H1 (cell line): ENCODE results near the gene OSBPL2. TPM values are rescaled to one million over a fixed set of nuclear protein-coding genes. Genes with fewer than 3 reads are reported as not detected.

Experiments used
- CTCF ChIA-PET: fragments of 300-600 bp; sonication (Branson Sonifier 250); formaldehyde crosslinking; loops from one replicate; lab custom pipeline; 2021; ENCODE audit not compliant: partially characterized antibody; lab: Charles Lee
- POLR2A ChIA-PET: fragments of 300-600 bp; sonication (Branson Sonifier 250); formaldehyde crosslinking; loops from one replicate; lab custom pipeline; 2021; ENCODE audit warnings: inconsistent platforms; ENCODE audit not compliant: partially characterized antibody; lab: Charles Lee
- DNase-seq, 2 experiments: peaks; one replicate each; pipeline versions ENCODE4 v3.0.0 to v3.0.0-alpha.2; 2010 to 2022; ENCODE audit warnings: low spot score in 2 of 2, low read depth in 1 of 2, mixed read lengths in 1 of 2
- FAIRE-seq: peaks from 2 replicates; lab custom pipeline; 2011; peaks lifted over from hg19 to GRCh38; lab: Jason Lieb, UNC
- H2AFZ ChIP-seq: 2 replicates; pipeline ENCODE4 v1.8.1; 2012; ENCODE audit warnings: low read length, inconsistent platforms
- H2AK5ac ChIP-seq: 2 replicates; pipeline ENCODE4 v1.6.1; 2013; ENCODE audit warnings: low read depth, low read length
- H2BK120ac ChIP-seq: replicated peaks from 2 replicates; pipeline ENCODE3; 2013; ENCODE audit warnings: low read depth, low read length, inconsistent platforms
- H2BK12ac ChIP-seq: 2 replicates; pipeline ENCODE4 v1.6.1; 2013; ENCODE audit warnings: low read depth, low read length
- H2BK15ac ChIP-seq: 2 replicates; pipeline ENCODE4 v1.6.1; 2013; ENCODE audit warnings: low read length
- H2BK20ac ChIP-seq: 2 replicates; pipeline ENCODE4 v1.6.1; 2013; ENCODE audit warnings: low read length
- H2BK5ac ChIP-seq: 2 replicates; pipeline ENCODE4 v1.6.1; 2013; ENCODE audit warnings: low read depth, low read length
- H3K14ac ChIP-seq: 2 replicates; pipeline ENCODE4 v1.6.1; 2013; ENCODE audit warnings: inconsistent platforms; ENCODE audit not compliant: insufficient read length
- H3K18ac ChIP-seq: 2 replicates; pipeline ENCODE4 v1.6.1; 2013; ENCODE audit warnings: low read length; ENCODE audit errors: extremely low read depth
- H3K23ac ChIP-seq: 2 replicates; pipeline ENCODE4 v1.6.1; 2013; ENCODE audit warnings: inconsistent platforms; ENCODE audit not compliant: insufficient read length
- H3K23me2 ChIP-seq: 2 replicates; pipeline ENCODE4 v1.6.1; 2013; ENCODE audit warnings: low read depth, low read length
- H3K27ac ChIP-seq: 2 replicates; pipeline ENCODE4 v1.6.1; 2011; ENCODE audit warnings: low read depth, low read length, inconsistent platforms
- H3K27me3 ChIP-seq, 4 experiments: replicated peaks in 1 of 4; 1 replicate in 1 of 4; 2 replicates in 3 of 4; pipeline versions ENCODE4 v1.6.1 to v1.8.1; 2011 to 2013; ENCODE audit warnings: low read length in 3 of 4, mild to moderate bottlenecking in 3 of 4, inconsistent platforms in 2 of 4, mixed read lengths in 2 of 4, moderate library complexity in 1 of 4; ENCODE audit not compliant: control insufficient read depth in 3 of 4, insufficient read depth in 3 of 4; ENCODE audit errors: extremely low read depth in 1 of 4
- H3K36me3 ChIP-seq, 4 experiments: 2 replicates each; pipeline versions ENCODE4 v1.6.1 to v1.8.1; 2011 to 2013; ENCODE audit warnings: mild to moderate bottlenecking in 4 of 4, low read length in 3 of 4, moderate library complexity in 2 of 4, control low read depth in 1 of 4, inconsistent platforms in 1 of 4; ENCODE audit not compliant: insufficient read depth in 4 of 4, control insufficient read depth in 2 of 4
- H3K4ac ChIP-seq: replicated peaks from 2 replicates; pipeline ENCODE3; 2013; ENCODE audit warnings: low read length, low read depth, mixed read lengths, inconsistent platforms; ENCODE audit not compliant: insufficient read length
- H3K4me1 ChIP-seq, 4 experiments: replicated peaks in 1 of 4; 1 replicate in 1 of 4; 2 replicates in 3 of 4; pipeline versions ENCODE4 v1.6.1 to v1.8.1; 2011 to 2013; ENCODE audit warnings: low read length in 3 of 4, inconsistent platforms in 2 of 4, mixed read lengths in 1 of 4; ENCODE audit not compliant: insufficient read depth in 4 of 4, control insufficient read depth in 3 of 4
- H3K4me2 ChIP-seq, 2 experiments: 2 replicates each; pipeline versions ENCODE4 v1.6.1 to v1.8.1; 2011 to 2013; ENCODE audit warnings: low read depth in 2 of 2, low read length in 2 of 2, control low read depth in 1 of 2, inconsistent platforms in 1 of 2, mild to moderate bottlenecking in 1 of 2; ENCODE audit not compliant: insufficient read depth in 1 of 2
- H3K4me3 ChIP-seq, 4 experiments: fragments of 200-600, 300-600 bp in 1 of 4; sonication (generic), shearing (Covaris generic), sonication (Bioruptor Twin) in 1 of 4; 2 replicates each; pipeline versions ENCODE4 v1.5.1 to v1.8.1; 2011 to 2016; ENCODE audit warnings: low read length in 4 of 4, low read depth in 3 of 4, control low read depth in 2 of 4, inconsistent platforms in 2 of 4, mild to moderate bottlenecking in 2 of 4, mixed read lengths in 1 of 4, moderate library complexity in 1 of 4; ENCODE audit not compliant: insufficient read depth in 2 of 4; ENCODE audit errors: extremely low read depth in 1 of 4
- H3K56ac ChIP-seq: replicated peaks from 2 replicates; pipeline ENCODE3; 2013; ENCODE audit warnings: low read depth, mild to moderate bottlenecking, mixed read lengths, low read length, inconsistent platforms; ENCODE audit not compliant: insufficient read length
- H3K79me1 ChIP-seq: 2 replicates; pipeline ENCODE4 v1.6.1; 2013; ENCODE audit warnings: low read depth, low read length, control low read depth
- H3K79me2 ChIP-seq, 2 experiments: 2 replicates each; pipeline versions ENCODE4 v1.6.1 to v1.8.1; 2012 to 2013; ENCODE audit warnings: low read length in 2 of 2, mild to moderate bottlenecking in 2 of 2, inconsistent platforms in 1 of 2; ENCODE audit not compliant: insufficient read depth in 2 of 2, control insufficient read depth in 1 of 2
- H3K9ac ChIP-seq, 4 experiments: replicated peaks in 1 of 4; 1 replicate in 1 of 4; 2 replicates in 3 of 4; pipeline versions ENCODE4 v1.6.1 to v1.8.1; 2011 to 2013; ENCODE audit warnings: low read depth in 3 of 4, low read length in 3 of 4, control low read depth in 2 of 4, mild to moderate bottlenecking in 2 of 4, moderate library complexity in 2 of 4, inconsistent platforms in 1 of 4; ENCODE audit errors: extremely low read depth in 1 of 4
- H3K9me3 ChIP-seq, 2 experiments: 2 replicates each; pipeline versions ENCODE4 v1.6.1 to v1.8.1; 2012 to 2013; ENCODE audit warnings: mild to moderate bottlenecking in 2 of 2, moderate library complexity in 2 of 2, control low read depth in 1 of 2, inconsistent platforms in 1 of 2, low read depth in 1 of 2, low read length in 1 of 2, mixed read lengths in 1 of 2; ENCODE audit not compliant: insufficient read depth in 2 of 2
- H4K20me1 ChIP-seq, 2 experiments: replicated peaks in 1 of 2; 2 replicates each; pipeline versions ENCODE3 to v1.8.1; 2011 to 2013; ENCODE audit warnings: inconsistent platforms in 2 of 2, low read length in 2 of 2, mild to moderate bottlenecking in 1 of 2; ENCODE audit not compliant: insufficient read depth in 2 of 2, control insufficient read depth in 1 of 2
- H4K5ac ChIP-seq: 2 replicates; pipeline ENCODE4 v1.6.1; 2013; ENCODE audit warnings: low read length, low read depth, mixed read lengths, inconsistent platforms; ENCODE audit not compliant: insufficient read length
- H4K8ac ChIP-seq: 2 replicates; pipeline ENCODE4 v1.8.0; 2013; ENCODE audit warnings: mild to moderate bottlenecking, moderate library complexity, low read length, inconsistent platforms; ENCODE audit not compliant: insufficient read depth; ENCODE audit errors: extremely low read depth
- H4K91ac ChIP-seq: replicated peaks from 2 replicates; pipeline ENCODE3; 2013; ENCODE audit warnings: low read length, mixed read lengths, inconsistent platforms; ENCODE audit not compliant: insufficient read length
- CBX5 ChIP-seq: fragments of 300-800, 300-1000 bp; sonication (generic); IDR thresholded peaks from 2 replicates; pipeline ENCODE4 v1.7.1; 2016; ENCODE audit warnings: antibody characterized with exemption, low read length, low read depth
- NANOG ChIP-seq: IDR thresholded peaks from 2 replicates; pipeline ENCODE4 v1.6.1; 2011; ENCODE audit warnings: low read length, low read depth, mild to moderate bottlenecking, inconsistent platforms; ENCODE audit not compliant: insufficient read depth, poor library complexity, severe bottlenecking
- USF2 ChIP-seq: IDR thresholded peaks from 2 replicates; pipeline ENCODE4 v1.6.1; 2011; ENCODE audit warnings: low read length, improper control_type of control experiment
- WGBS, 2 experiments: shearing (Covaris generic) in 1 of 2; methylation state at CpG; one replicate each; pipeline versions ENCODE4 v1.1.6 to v1.1.7; 2013 to 2015; ENCODE audit warnings: low lambda C conversion rate in 2 of 2, mixed read lengths in 2 of 2, inconsistent platforms in 1 of 2, low coverage in 1 of 2, missing lambda C conversion rate in 1 of 2; ENCODE audit not compliant: insufficient replicate concordance in 2 of 2, insufficient coverage in 1 of 2, insufficient read length in 1 of 2; ENCODE audit errors: extremely low coverage in 1 of 2, missing lambda C conversion rate in 1 of 2; 5-methylcytosine and 5-hydroxymethylcytosine counted together
- polyA plus RNA-seq, 7 experiments: library from polyadenylated mRNA; depleted of rRNA in 3 of 7; stranded (reverse) in 5 of 7; unstranded in 2 of 7; fragments of >200 nt in 5 of 7; fragments of 200-250 nt in 2 of 7; gene quantifications; 1 replicate in 5 of 7; 2 replicates in 1 of 7; 4 replicates in 1 of 7; pipeline versions ENCODE4 v1.2.1 to v1.2.3, GENCODE V29; 2011 to 2013; ENCODE audit warnings: missing spikeins in 2 of 7, mixed read lengths in 2 of 7
- total RNA-seq: library from RNA; stranded (reverse); fragmentation: NEBNext Ultra II Directional; extraction: Animal tissue kit (Norgen Biotek cat#: 25700); gene quantifications from 2 replicates; pipeline ENCODE4 v1.2.1, GENCODE V29; 2021

The OSBPL2 gene
- total and polyA plus RNA-seq, 2 of the 8 experiments (the other 6 are each of a cell fraction or from before 2014, with no cell fraction given): 11.7 to 42.4 TPM

DNA sequence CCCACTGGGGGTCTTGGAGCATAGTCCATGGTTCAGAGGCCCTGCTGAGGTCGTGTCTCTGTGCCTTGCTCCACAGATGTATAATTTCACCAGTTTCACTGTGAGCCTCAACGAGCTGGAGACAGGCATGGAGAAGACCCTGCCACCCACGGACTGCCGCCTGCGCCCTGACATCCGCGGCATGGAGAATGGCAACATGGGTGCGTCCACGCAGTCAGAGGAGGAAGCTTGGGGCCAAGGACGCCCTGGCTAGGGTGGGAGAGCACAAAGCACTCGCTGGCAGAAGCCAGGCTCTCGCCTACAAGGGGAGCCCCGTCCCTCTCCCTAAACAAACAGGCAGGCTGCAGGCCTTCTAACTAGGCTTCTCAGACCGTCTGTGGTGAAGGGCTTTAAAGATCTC is 50.8 kb downstream of the OSBPL2 start:
- no peak for FAIRE-seq

More for the DNA sequence above, 50.8 kb downstream of the OSBPL2 start:
- Histone ChIP-seq H3K27ac (no peak overlapping the region), H2BK20ac (no peak overlapping the region), H2AK5ac (no peak overlapping the region), H4K91ac (no peak overlapping the region), H2AFZ (no peak overlapping the region), H3K56ac (no peak overlapping the region), H2BK12ac (no peak overlapping the region), H4K20me1 (peaks cover 0 to 7% of the 10 kb centered on the region in 2 experiments), H3K4me3 (no peak overlapping the region), H3K18ac (no peak overlapping the region), H3K4ac (no peak overlapping the region), H3K23me2 (no peaks in the 10 kb centered on the region), H3K9me3 (no peaks in the 10 kb centered on the region), H2BK15ac (no peak overlapping the region), H3K27me3 (no peaks in the 10 kb centered on the region), H3K79me2 (no peaks in the 10 kb centered on the region), H4K8ac (no peak overlapping the region), H3K79me1 (no peaks in the 10 kb centered on the region; the same call in 1 of the 2 replicates), H3K14ac (no peak overlapping the region), H4K5ac (no peak overlapping the region), H3K9ac (no peak overlapping the region), H2BK120ac (no peak overlapping the region), H3K36me3 (peaks cover 5 to 32% (median 13%) of the 10 kb centered on the region in 4 experiments; a peak in 7 of 8 replicates), H3K4me1 (no peaks in the 10 kb centered on the region), H2BK5ac (no peak overlapping the region; the same call in 1 of the 2 replicates), H3K23ac (no peak overlapping the region), H3K4me2 (no peak overlapping the region)
- no peak for DNase-seq
- 95% methylated on average over 14 of the region's 14 CpGs; no CpG with 5 or more reads in 1 of the 2 experiments for WGBS, 2 experiments
- POLR2A ChIA-PET: interaction anchor here (1.3 kb wide), 1 partner anchor 47 kb away, joined by 3 read pairs; no protein-coding TSS in a partner anchor
- no peak for TF ChIP-seq NANOG
- TF ChIP-seq USF2: no peak
- TF ChIP-seq CBX5: no peak
- CTCF ChIA-PET: interaction anchor here (1.0 kb wide), 1 partner anchor 12 kb away, joined by 3 read pairs; no protein-coding TSS in a partner anchor
